ENCODE results near the gene PPM1M.
A peak's percentile ranks its signal among the peaks of the same experiment; 100 is the strongest.

Gene PPM1M

DNA sequence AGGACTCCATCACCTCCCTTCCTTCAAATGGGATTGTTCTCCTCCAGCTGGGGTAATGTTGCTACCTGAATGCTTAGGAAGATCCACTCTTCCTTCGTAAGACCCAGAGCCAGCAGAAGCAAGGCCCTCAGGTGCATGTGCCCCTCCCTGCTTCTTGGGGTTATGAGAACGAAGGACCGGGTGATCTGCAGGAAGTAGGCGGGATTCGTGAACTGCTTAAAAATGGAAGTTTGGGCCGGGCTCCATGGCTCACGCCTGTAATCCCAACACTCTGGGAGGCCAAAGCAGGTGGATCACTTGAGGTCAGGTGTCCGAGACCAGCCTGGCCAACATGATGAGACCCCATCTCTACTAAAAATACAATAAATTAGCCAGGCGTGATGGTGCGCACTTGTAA is 28.2 kb upstream of the PPM1M start:
- H3K36me3 ChIP-seq (ENCODE audit: control insufficient read depth, insufficient read depth, low read length), result peaks cover 36% of the 10 kb centered on the region
- peak overlapping the region; percentile 62 for H3K27ac ChIP-seq (ENCODE audit: low read depth, low read length, severe bottlenecking)
- no peaks in the 10 kb centered on the region for H3K9me3 ChIP-seq (ENCODE audit: control insufficient read depth, low read length)
- no peak overlapping the region for H3K4me3 ChIP-seq (ENCODE audit: extremely low read depth, insufficient read depth, low read length, poor library complexity, severe bottlenecking)
- H3K4me1 ChIP-seq (ENCODE audit: control insufficient read depth, insufficient read depth, low read length, poor library complexity, severe bottlenecking), result peaks cover 23% of the 10 kb centered on the region
- 89 to 93% methylated on average over 8 of the region's 10 CpGs for WGBS, 2 experiments (ENCODE audit: insufficient coverage in 2 of 2)

DNA sequence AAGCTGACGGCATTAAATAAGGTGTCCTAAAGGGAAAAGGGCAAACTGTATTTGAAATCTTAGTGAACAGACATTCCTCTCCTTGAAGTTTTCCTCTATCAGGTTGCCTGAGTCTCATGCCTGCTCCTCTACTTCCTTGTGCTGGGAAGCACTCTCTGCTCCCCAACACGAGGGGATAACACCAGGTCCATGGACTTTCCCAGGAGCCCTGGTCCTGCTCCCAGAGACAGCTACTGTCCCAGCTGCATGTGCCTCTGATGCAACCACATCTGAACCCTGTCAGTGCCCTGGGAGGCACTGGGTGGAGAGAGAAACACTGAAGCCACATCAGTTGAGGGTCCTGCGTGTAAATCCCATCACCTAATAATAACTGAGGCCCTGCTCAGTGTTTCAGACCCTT is 27.5 kb upstream of the PPM1M start:
- H3K4me1 ChIP-seq (ENCODE audit: control insufficient read depth, insufficient read depth, low read length, poor library complexity, severe bottlenecking), result peaks cover 23% of the 10 kb centered on the region
- H3K9me3 ChIP-seq (ENCODE audit: control insufficient read depth, low read length), result no peaks in the 10 kb centered on the region
- 93 to 95% methylated on average over 2 to 3 of the region's 3 CpGs for WGBS, 2 experiments (ENCODE audit: insufficient coverage in 2 of 2)
- no peak overlapping the region for H3K27ac ChIP-seq (ENCODE audit: low read depth, low read length, severe bottlenecking)
- H3K36me3 ChIP-seq (ENCODE audit: control insufficient read depth, insufficient read depth, low read length), result peaks cover 29% of the 10 kb centered on the region
- H3K4me3 ChIP-seq (ENCODE audit: extremely low read depth, insufficient read depth, low read length, poor library complexity, severe bottlenecking), result no peak overlapping the region

DNA sequence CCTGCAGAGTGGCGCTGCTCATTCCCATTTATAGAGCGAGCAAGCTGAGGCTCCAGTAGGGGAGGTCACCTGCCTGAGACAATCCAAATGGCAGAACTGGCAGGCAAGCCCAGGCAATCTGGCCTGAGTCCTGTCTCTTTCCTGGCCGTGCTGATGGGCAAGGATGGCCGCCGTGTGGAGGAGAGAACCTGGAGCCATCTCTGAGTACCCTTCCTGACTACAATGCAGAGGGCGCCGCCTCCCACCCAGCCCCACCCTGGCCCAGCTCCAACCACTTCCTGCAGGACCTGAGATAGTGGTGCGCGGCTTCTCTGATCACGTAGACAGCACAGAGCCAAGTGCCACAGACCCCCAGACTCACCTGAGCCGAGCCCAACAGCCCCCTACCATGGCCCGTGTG is 27.1 kb upstream of the PPM1M start:
- no peak overlapping the region for H3K27ac ChIP-seq (ENCODE audit: low read depth, low read length, severe bottlenecking)
- no peaks in the 10 kb centered on the region for H3K9me3 ChIP-seq (ENCODE audit: control insufficient read depth, low read length)
- H3K4me1 ChIP-seq (ENCODE audit: control insufficient read depth, insufficient read depth, low read length, poor library complexity, severe bottlenecking), result peaks cover 23% of the 10 kb centered on the region
- H3K4me3 ChIP-seq (ENCODE audit: extremely low read depth, insufficient read depth, low read length, poor library complexity, severe bottlenecking), result no peak overlapping the region
- peaks cover 26% of the 10 kb centered on the region for H3K36me3 ChIP-seq (ENCODE audit: control insufficient read depth, insufficient read depth, low read length)
- 93 to 96% methylated on average over 10 of the region's 12 CpGs for WGBS, 2 experiments (ENCODE audit: insufficient coverage in 2 of 2)

DNA sequence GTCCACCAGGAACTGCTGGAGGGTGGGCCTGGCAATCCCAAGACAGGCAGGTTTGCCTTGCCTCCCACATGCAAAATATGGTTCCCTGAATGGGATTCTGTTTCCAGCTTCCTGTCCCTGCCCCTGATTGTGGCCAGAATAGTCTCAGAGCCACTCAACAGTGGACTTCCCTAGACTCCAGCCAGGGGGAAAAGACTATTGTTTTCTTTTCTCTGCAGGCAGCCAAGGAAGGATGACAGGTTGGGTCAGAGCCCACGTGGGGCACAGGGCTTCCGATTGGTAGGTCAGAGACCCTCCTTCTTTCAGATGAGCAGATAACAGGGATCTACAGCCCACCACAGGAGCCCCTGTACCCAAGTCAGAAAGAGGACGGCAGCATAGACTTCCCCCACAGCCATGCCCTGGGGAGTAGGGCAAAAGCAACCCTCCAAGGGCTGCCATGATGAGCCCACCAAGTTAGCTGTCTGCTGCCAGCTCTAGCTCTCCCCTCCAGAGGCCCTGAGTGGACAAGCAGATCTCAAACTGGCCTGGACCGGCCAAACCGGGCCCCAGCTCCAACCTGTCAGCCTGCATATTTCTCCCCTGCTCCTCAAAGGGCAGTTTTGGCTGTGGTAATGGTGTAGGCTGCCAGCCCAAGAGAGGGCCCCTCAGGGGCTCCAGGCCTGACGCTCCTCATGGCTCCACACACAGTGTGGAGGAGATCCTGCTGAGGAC is 26.5 kb upstream of the PPM1M start:
- peaks cover 23% of the 10 kb centered on the region for H3K4me1 ChIP-seq (ENCODE audit: control insufficient read depth, insufficient read depth, low read length, poor library complexity, severe bottlenecking)
- H3K9me3 ChIP-seq (ENCODE audit: control insufficient read depth, low read length), result no peaks in the 10 kb centered on the region
- no peak overlapping the region for H3K4me3 ChIP-seq (ENCODE audit: extremely low read depth, insufficient read depth, low read length, poor library complexity, severe bottlenecking)
- H3K27ac ChIP-seq (ENCODE audit: low read depth, low read length, severe bottlenecking), result peak overlapping the region; percentile 36
- 62 to 74% methylated on average over 3 to 4 of the region's 6 CpGs for WGBS, 2 experiments (ENCODE audit: insufficient coverage in 2 of 2)
- H3K36me3 ChIP-seq (ENCODE audit: control insufficient read depth, insufficient read depth, low read length), result peaks cover 20% of the 10 kb centered on the region

DNA sequence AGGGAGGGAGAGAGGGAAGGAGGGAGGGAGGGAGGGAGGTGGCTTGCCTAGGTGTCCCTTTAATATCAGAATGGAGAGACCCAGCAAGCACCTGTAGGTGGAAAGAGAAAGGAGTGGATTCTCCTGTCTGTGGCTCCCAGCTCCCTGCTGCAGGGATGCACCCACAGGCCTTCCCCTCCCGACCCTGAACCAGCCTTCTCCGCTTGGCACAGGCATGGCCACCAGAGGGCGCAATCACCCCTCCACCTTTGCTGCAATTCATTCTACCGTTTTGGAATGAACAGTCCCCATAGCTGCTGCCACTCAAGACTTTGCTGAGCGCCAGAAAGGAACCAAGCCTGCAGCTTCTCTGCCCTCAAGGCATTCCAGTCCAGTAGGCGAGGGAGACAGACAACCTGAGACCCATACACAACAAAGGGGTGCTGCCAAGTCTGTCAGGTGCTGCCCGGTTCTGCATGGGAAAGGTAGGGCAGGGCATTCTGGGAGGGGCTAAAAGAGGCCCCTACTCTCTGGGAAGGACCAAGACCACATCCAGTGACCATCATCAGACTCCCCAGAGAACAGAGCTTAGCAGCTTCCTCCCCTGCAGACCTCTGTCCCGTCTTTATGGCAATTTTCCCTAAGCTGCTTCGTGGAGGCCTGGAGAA is 25.1 kb upstream of the PPM1M start:
- H3K36me3 ChIP-seq (ENCODE audit: control insufficient read depth, insufficient read depth, low read length), result peaks cover 5% of the 10 kb centered on the region
- 32% methylated on average over 9 of the region's 9 CpGs; no CpG with 5 or more reads in 1 of the 2 experiments for WGBS, 2 experiments (ENCODE audit: insufficient coverage in 2 of 2)
- peaks cover 23% of the 10 kb centered on the region for H3K4me1 ChIP-seq (ENCODE audit: control insufficient read depth, insufficient read depth, low read length, poor library complexity, severe bottlenecking)
- no peaks in the 10 kb centered on the region for H3K9me3 ChIP-seq (ENCODE audit: control insufficient read depth, low read length)
- no peak overlapping the region for H3K27ac ChIP-seq (ENCODE audit: low read depth, low read length, severe bottlenecking)
- no peak overlapping the region for H3K4me3 ChIP-seq (ENCODE audit: extremely low read depth, insufficient read depth, low read length, poor library complexity, severe bottlenecking)

DNA sequence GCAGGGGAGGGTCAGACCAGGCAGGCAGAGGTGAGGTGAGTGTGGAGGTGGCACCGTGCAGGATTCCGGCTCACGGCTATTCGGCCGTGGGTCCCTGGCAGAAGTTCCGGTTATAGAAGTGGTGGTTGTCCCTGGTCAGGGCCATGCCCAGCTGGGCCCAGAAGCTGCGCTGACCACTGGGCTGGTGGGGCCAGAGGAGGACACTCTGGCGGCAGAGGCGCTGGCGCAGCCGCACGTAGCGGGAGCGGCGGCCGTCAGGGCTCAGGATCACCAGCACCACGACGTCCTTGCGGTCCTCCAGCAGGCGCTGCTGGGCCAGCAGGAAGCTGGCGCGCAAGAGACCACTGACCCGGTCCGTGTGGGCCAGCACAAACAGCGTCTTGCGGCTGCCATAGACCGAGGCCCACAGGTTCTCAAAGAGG is 24.4 kb upstream of the PPM1M start:
- WGBS, 2 experiments (ENCODE audit: insufficient coverage in 2 of 2), result 93 to 96% methylated on average over 25 to 27 of the region's 27 CpGs
- no peaks in the 10 kb centered on the region for H3K9me3 ChIP-seq (ENCODE audit: control insufficient read depth, low read length)
- no peak overlapping the region for H3K4me3 ChIP-seq (ENCODE audit: extremely low read depth, insufficient read depth, low read length, poor library complexity, severe bottlenecking)
- H3K36me3 ChIP-seq (ENCODE audit: control insufficient read depth, insufficient read depth, low read length), result no peaks in the 10 kb centered on the region
- no peak overlapping the region for H3K27ac ChIP-seq (ENCODE audit: low read depth, low read length, severe bottlenecking)
- H3K4me1 ChIP-seq (ENCODE audit: control insufficient read depth, insufficient read depth, low read length, poor library complexity, severe bottlenecking), result peaks cover 23% of the 10 kb centered on the region

DNA sequence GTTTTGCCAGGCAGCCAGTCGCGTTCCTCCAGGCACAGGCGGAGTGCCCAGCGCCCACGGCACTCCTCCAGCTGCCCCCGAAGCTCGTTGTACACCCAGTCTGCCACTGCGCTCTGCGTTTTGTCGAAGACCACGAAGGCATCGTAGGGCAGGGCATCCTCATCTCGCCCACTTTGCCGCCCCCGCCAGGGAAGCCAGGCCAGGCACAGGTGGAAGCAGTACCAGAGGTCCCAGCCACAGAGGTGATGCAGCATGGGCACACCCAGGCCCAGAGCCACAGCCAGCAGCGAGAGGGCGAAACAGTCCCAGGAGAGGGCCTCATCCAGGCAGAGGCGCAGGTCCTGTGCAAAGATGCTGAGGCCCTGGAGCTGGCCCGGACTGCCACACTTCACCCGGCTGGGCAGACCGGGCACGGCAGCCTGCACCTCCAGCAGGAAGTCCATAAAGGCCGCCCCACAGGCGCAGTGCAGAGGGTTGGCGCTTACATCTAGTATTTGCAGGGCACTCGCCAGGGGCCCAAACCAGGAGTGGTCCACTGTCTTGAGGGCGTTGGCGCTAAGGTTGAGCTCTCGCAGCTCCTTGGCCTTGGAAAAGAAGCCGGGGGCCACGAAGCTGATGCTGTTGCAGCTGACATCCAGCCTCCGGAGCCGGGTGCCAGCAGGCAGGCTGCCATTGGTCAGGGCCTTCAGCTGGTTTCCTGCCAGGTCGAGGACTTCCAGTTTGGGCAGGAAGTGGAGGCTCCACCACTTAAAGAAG is 23.8 kb upstream of the PPM1M start:
- no peaks in the 10 kb centered on the region for H3K9me3 ChIP-seq (ENCODE audit: control insufficient read depth, low read length)
- no peaks in the 10 kb centered on the region for H3K36me3 ChIP-seq (ENCODE audit: control insufficient read depth, insufficient read depth, low read length)
- H3K4me3 ChIP-seq (ENCODE audit: extremely low read depth, insufficient read depth, low read length, poor library complexity, severe bottlenecking), result no peak overlapping the region
- whole genome bisulfite sequencing, 2 experiments (ENCODE audit: insufficient coverage in 2 of 2), result 93 to 95% methylated on average over 32 to 34 of the region's 34 CpGs
- peaks cover 20% of the 10 kb centered on the region for H3K4me1 ChIP-seq (ENCODE audit: control insufficient read depth, insufficient read depth, low read length, poor library complexity, severe bottlenecking)
- no peak overlapping the region for H3K27ac ChIP-seq (ENCODE audit: low read depth, low read length, severe bottlenecking)

DNA sequence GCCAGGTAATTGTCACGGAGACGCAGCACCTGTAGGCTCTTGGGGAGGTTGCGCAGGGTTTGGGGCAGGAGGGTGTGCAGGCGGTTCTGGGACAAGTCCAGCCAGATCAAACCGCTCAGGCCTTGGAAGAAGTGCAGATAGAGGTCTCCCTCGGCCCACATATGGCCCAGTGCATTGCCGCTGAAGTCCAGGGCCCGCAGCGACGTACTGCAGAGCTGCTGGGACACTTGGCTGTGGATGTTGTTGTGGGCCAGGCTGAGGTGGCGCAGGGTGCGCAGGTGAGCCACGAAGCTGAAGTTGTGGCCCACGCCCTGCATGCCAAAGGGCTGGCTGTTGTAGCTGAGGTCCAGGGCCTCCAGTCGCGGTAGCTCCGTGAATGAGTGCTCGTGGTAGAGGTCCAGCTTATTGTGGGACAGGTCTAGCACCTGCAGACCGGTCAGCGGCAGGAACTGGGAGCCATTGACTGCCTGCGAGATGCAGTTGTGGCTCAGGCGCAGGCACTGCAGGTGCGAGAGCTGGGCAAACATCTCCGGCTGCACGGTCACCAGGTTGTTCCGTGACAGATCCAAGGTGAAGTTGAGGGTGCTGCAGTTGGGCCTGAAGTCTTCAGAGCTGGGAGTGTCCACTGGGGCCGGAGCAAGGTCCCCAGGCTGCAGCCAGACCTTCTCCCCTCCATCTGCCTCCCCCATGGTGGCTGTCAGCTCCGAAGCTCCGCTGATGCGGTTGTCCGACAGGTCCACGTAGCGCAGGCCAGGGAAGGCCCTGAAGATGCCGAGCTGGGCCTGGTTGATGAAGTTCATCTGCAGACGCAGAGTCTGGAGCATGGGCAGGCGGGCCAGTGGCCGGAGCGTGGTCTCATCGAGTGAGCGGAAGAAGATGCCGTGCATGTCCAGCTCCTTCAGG is 23.0 kb upstream of the PPM1M start:
- no peak overlapping the region for H3K27ac ChIP-seq (ENCODE audit: low read depth, low read length, severe bottlenecking)

DNA sequence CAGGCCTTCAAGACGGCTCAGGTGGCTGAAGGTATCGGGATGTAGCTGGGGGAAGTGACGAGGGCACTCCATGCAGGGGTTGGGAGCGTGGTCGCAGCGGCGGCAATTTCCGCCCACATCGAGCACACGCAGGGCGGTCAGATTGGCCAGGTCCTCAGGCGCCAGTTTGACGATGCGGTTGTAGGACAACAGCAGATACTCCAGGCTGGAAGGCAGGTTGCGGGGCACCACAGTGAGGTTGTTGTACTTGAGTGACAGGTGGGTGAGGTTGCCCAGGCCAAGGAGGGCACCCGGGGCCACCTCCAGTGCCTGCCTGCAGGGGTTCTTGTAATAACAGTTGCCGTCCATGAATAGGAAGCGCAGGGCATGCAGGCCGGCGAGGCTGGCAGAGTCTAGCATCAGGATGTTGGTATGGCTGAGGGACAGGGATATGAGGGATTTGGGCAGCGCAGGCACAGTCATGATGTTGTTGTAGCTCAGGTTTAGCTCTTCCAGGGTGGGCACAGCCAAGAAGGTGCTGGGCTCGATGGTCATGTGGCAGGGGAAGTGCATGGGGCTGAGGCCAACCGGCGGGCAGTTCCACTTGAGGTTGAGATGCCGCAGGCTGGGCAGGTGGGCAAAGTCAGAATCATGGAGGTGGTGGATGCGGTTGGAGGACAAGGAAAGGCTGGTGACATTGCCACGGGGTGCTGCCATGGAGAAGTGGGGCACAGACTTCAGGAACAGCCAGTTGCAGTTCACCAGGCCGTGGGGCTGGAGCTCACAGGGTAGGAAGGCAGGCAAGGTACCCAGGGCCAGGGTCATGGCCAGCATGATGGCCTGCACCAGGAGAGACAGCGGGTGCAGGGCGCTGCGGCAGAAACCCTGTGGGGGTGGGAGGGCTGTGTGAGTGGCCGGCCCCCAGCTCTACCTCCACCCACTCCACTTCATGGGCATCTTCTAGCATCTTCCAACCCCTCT is 21.8 kb upstream of the PPM1M start:
- H3K4me3 ChIP-seq (ENCODE audit: extremely low read depth, insufficient read depth, low read length, poor library complexity, severe bottlenecking), result no peak overlapping the region
- peaks cover 6% of the 10 kb centered on the region for H3K36me3 ChIP-seq (ENCODE audit: control insufficient read depth, insufficient read depth, low read length)
- H3K9me3 ChIP-seq (ENCODE audit: control insufficient read depth, low read length), result no peaks in the 10 kb centered on the region
- 93 to 94% methylated on average over 28 of the region's 32 CpGs for WGBS, 2 experiments (ENCODE audit: insufficient coverage in 2 of 2)
- peaks cover 5% of the 10 kb centered on the region for H3K4me1 ChIP-seq (ENCODE audit: control insufficient read depth, insufficient read depth, low read length, poor library complexity, severe bottlenecking)
- no peak overlapping the region for H3K27ac ChIP-seq (ENCODE audit: low read depth, low read length, severe bottlenecking)

More for the DNA sequence above, 23.0 kb upstream of the PPM1M start:
- Histone ChIP-seq H3K4me3 (ENCODE audit: extremely low read depth, insufficient read depth, low read length, poor library complexity, severe bottlenecking) (no peak overlapping the region), H3K36me3 (ENCODE audit: control insufficient read depth, insufficient read depth, low read length) (peaks cover 2% of the 10 kb centered on the region), H3K9me3 (ENCODE audit: control insufficient read depth, low read length) (no peaks in the 10 kb centered on the region), H3K4me1 (ENCODE audit: control insufficient read depth, insufficient read depth, low read length, poor library complexity, severe bottlenecking) (peaks cover 12% of the 10 kb centered on the region)
- WGBS, 2 experiments (ENCODE audit: insufficient coverage in 2 of 2), result 95 to 96% methylated on average over 40 to 41 of the region's 41 CpGs
